GM12878 (cell line): ENCODE data around the gene ARHGAP26. TPM values are rescaled to one million over a fixed set of nuclear protein-coding genes. Genes with fewer than 3 reads are reported as not detected.

Experiments
- ATAC-seq: fragments of 200-7000 bp; cut with Tn5 transposase; 3 replicates; pipeline ENCODE4 v1.9.1; 2020; ENCODE audit warnings: mild to moderate bottlenecking, moderate library complexity
- BruUV-seq: library from RNA; stranded (reverse); fragments of 400-500 nt; replicated peaks from 2 replicates; lab custom pipeline; 2021; lab: Mats Ljungman, UMichigan
- CTCF ChIA-PET: fragments of 300-600 bp; sonication (Branson Sonifier 250); formaldehyde crosslinking; extraction: SDS; loops from one replicate; lab custom pipeline; 2021; ENCODE audit warnings: inconsistent platforms; lab: Yijun Ruan, JAX
- POLR2A ChIA-PET: fragments of 350-600 bp; formaldehyde crosslinking; extraction: SDS; loops from one replicate; lab custom pipeline; 2021; ENCODE audit warnings: inconsistent platforms; lab: Charles Lee
- RAD21 ChIA-PET: fragments of 300-600 bp; sonication (Branson Sonifier 250); formaldehyde crosslinking; loops from one replicate; lab custom pipeline; 2023; ENCODE audit warnings: antibody characterized with exemption; ENCODE audit not compliant: unreplicated experiment; lab: Charles Lee
- SMC1A ChIA-PET: fragments of 300-600 bp; sonication (Branson Sonifier 250); formaldehyde crosslinking; loops from one replicate; lab custom pipeline; 2023; ENCODE audit not compliant: unreplicated experiment, uncharacterized antibody; lab: Charles Lee
- DNase-seq: peaks from one replicate; pipeline ENCODE4 v3.0.0-alpha.2; 2011; ENCODE audit warnings: low read depth, low spot score
- FAIRE-seq: peaks from 3 replicates; lab custom pipeline; 2011; peaks lifted over from hg19 to GRCh38; lab: Jason Lieb, UNC
- H2AFZ ChIP-seq: 2 replicates; pipeline ENCODE4 v1.6.0; 2011; ENCODE audit warnings: low read depth, low read length, control low read depth; ENCODE audit not compliant: control insufficient read depth
- H3K27ac ChIP-seq: 2 replicates; pipeline ENCODE4 v1.5.1; 2011; ENCODE audit warnings: control low read depth; ENCODE audit not compliant: control insufficient read depth, insufficient read depth
- H3K27me3 ChIP-seq, 2 experiments: replicated peaks in 1 of 2; 2 replicates each; pipeline versions ENCODE4 v1.6.0 to v1.6.1; 2011; ENCODE audit warnings: low read length in 1 of 2; ENCODE audit not compliant: control insufficient read depth in 2 of 2, insufficient read depth in 2 of 2
- H3K36me3 ChIP-seq, 2 experiments: 2 replicates each; pipeline ENCODE4 v1.5.1; 2011; ENCODE audit warnings: low read length in 1 of 2; ENCODE audit not compliant: control insufficient read depth in 2 of 2, insufficient read depth in 2 of 2
- H3K4me1 ChIP-seq: 2 replicates; pipeline ENCODE4 v1.6.1; 2011; ENCODE audit warnings: mild to moderate bottlenecking, low read length, moderate library complexity, mixed read lengths; ENCODE audit not compliant: control insufficient read depth, insufficient read depth
- H3K4me2 ChIP-seq: 2 replicates; pipeline ENCODE4 v1.6.0; 2011; ENCODE audit warnings: control low read depth; ENCODE audit not compliant: control insufficient read depth, insufficient read depth
- H3K4me3 ChIP-seq: fragments of 200-600 bp; sonication (generic); 2 replicates; pipeline ENCODE4 v1.5.1; 2016
- H3K79me2 ChIP-seq: 2 replicates; pipeline ENCODE4 v1.6.0; 2011; ENCODE audit warnings: low read length; ENCODE audit not compliant: control insufficient read depth, insufficient read depth
- H3K9ac ChIP-seq: 2 replicates; pipeline ENCODE4 v1.8.0; 2011; ENCODE audit warnings: low read length, control low read depth, mixed read lengths; ENCODE audit not compliant: control insufficient read depth, insufficient read depth
- H3K9me3 ChIP-seq: replicated peaks from 3 replicates; pipeline ENCODE4 v1.5.1; 2011; ENCODE audit warnings: mild to moderate bottlenecking, low read length; ENCODE audit not compliant: control insufficient read depth, insufficient read depth
- H4K20me1 ChIP-seq: 2 replicates; pipeline ENCODE4 v1.6.0; 2011; ENCODE audit not compliant: control insufficient read depth, insufficient read depth
- BCL11A ChIP-seq: IDR thresholded peaks from 2 replicates; pipeline ENCODE4 v1.6.1; 2011; ENCODE audit warnings: low read depth, low read length
- CBX5 ChIP-seq: sonication (generic); IDR thresholded peaks from 2 replicates; pipeline ENCODE4 v1.6.1; 2016; ENCODE audit warnings: low read depth, moderate library complexity, mild to moderate bottlenecking, inconsistent platforms
- CEBPB ChIP-seq, 2 experiments: fragments of 150-350 bp in 1 of 2; IDR thresholded peaks; 2 replicates each; pipeline ENCODE4 v1.6.1; 2012 to 2014; ENCODE audit warnings: low read depth in 2 of 2, low read length in 2 of 2, borderline replicate concordance in 1 of 2, inconsistent platforms in 1 of 2
- EED ChIP-seq: sonication (generic); IDR thresholded peaks from 2 replicates; pipeline ENCODE4 v1.6.1; 2016; ENCODE audit warnings: antibody characterized with exemption, low read depth
- EGR1 ChIP-seq, 2 experiments: IDR thresholded peaks; 1 replicate in 1 of 2; 2 replicates in 1 of 2; pipeline ENCODE4 v1.6.1; 2011 to 2012; ENCODE audit warnings: low read depth in 2 of 2, low read length in 2 of 2, borderline replicate concordance in 1 of 2, mild to moderate bottlenecking in 1 of 2, moderate library complexity in 1 of 2
- ESRRA ChIP-seq: IDR thresholded peaks from 2 replicates; pipeline ENCODE4 v1.6.1; 2012; ENCODE audit warnings: mild to moderate bottlenecking, low read length, improper control_type of control experiment
- FOXM1 ChIP-seq: IDR thresholded peaks from 2 replicates; pipeline ENCODE4 v1.6.1; 2012; ENCODE audit warnings: low read depth, mild to moderate bottlenecking, inconsistent platforms, low read length, moderate library complexity
- KLF5 ChIP-seq: fragments of 450-650 bp; IDR thresholded peaks from 2 replicates; pipeline ENCODE4 v1.6.1; 2014; ENCODE audit warnings: mild to moderate bottlenecking; ENCODE audit not compliant: partially characterized antibody
- MAX ChIP-seq: IDR thresholded peaks from 2 replicates; pipeline ENCODE4 v1.6.1; 2012; ENCODE audit warnings: low read depth, low read length, improper control_type of control experiment
- PML ChIP-seq: IDR thresholded peaks from 2 replicates; pipeline ENCODE4 v1.6.1; 2012; ENCODE audit warnings: low read length, inconsistent platforms
- POU2F2 ChIP-seq: IDR thresholded peaks from 3 replicates; pipeline ENCODE4 v1.6.1; 2011; ENCODE audit warnings: low read depth, mild to moderate bottlenecking, low read length, borderline replicate concordance
- RB1 ChIP-seq: fragments of 450-650 bp; formaldehyde crosslinking; IDR thresholded peaks from 2 replicates; pipeline ENCODE4 v1.6.1; 2017; ENCODE audit warnings: mild to moderate bottlenecking, borderline replicate concordance
- RUNX3 ChIP-seq: IDR thresholded peaks from 2 replicates; pipeline ENCODE4 v1.6.1; 2012; ENCODE audit warnings: low read length, inconsistent platforms
- SIN3A ChIP-seq: IDR thresholded peaks from 2 replicates; pipeline ENCODE4 v1.6.1; 2012; ENCODE audit warnings: low read depth, low read length, improper control_type of control experiment
- SMC3 ChIP-seq: IDR thresholded peaks from 2 replicates; pipeline ENCODE4 v1.6.1; 2011; ENCODE audit warnings: low read length, improper control_type of control experiment, borderline replicate concordance
- STAT3 ChIP-seq: IDR thresholded peaks from 2 replicates; pipeline ENCODE4 v1.6.1; 2011; ENCODE audit warnings: low read depth, low read length, improper control_type of control experiment
- YY1 ChIP-seq: IDR thresholded peaks from 2 replicates; pipeline ENCODE4 v1.6.1; 2011; ENCODE audit warnings: low read depth, mild to moderate bottlenecking, low read length
- WGBS: methylation state at CpG from one replicate; pipeline ENCODE4 v1.1.6; 2016; ENCODE audit warnings: low lambda C conversion rate; ENCODE audit not compliant: insufficient replicate concordance, insufficient coverage; ENCODE audit errors: missing lambda C conversion rate; 5-methylcytosine and 5-hydroxymethylcytosine counted together
- in situ Hi-C: fragments of 300-500 bp; cut with MboI; formaldehyde crosslinking; loops from 9 replicates; pipeline ENCODE4 v1.14.3; 2018; ENCODE audit warnings: mixed read lengths
- intact Hi-C: fragments of 100-400 bp; cut with micrococcal nuclease; formaldehyde crosslinking; loops from one replicate; pipeline ENCODE4 v1.14.2; 2022; ENCODE audit not compliant: unreplicated experiment
- polyA plus RNA-seq, 11 experiments: library from polyadenylated mRNA; depleted of rRNA in 4 of 11; unstranded in 6 of 11; stranded (reverse) in 5 of 11; fragments of >200 nt; fragmentation: Nextera tagmentation in 4 of 11; fragmentation: Illumina TruSeq in 1 of 11; extraction: Ambion mirVana in 4 of 11; extraction: Trizol in 1 of 11; gene quantifications; 1 replicate in 1 of 11; 2 replicates in 10 of 11; pipeline versions ENCODE4 v1.2.1 to v1.2.3, GENCODE V29; 2011 to 2016; ENCODE audit warnings: inconsistent platforms in 2 of 11, missing spikeins in 2 of 11, low read depth in 1 of 11
- total RNA-seq, 4 experiments: library from RNA; depleted of rRNA in 3 of 4; stranded (reverse); fragments of >200 nt in 3 of 4; fragmentation: Illumina TruSeq in 1 of 4; extraction: Trizol in 1 of 4; gene quantifications; 2 replicates each; pipeline versions ENCODE4 v1.2.1 to v1.2.3, GENCODE V29; 2013 to 2021
- TF ChIP-seq, protein P1 (sequence below): fragments of 150-350 bp; IDR thresholded peaks from 2 replicates; pipeline ENCODE4 v1.6.1; 2016; ENCODE audit warnings: low read depth, low read length
- TF ChIP-seq, protein P2 (sequence below): fragments of 450-650 bp; IDR thresholded peaks from 2 replicates; pipeline ENCODE4 v1.6.1; 2016; ENCODE audit warnings: mild to moderate bottlenecking

Gene ARHGAP26
- total and polyA plus RNA-seq, 10 of the 15 experiments (the other 5 are each of a cell fraction or from before 2014, with no cell fraction given): 9.4 to 41.5 (median 19.3) TPM

DNA sequence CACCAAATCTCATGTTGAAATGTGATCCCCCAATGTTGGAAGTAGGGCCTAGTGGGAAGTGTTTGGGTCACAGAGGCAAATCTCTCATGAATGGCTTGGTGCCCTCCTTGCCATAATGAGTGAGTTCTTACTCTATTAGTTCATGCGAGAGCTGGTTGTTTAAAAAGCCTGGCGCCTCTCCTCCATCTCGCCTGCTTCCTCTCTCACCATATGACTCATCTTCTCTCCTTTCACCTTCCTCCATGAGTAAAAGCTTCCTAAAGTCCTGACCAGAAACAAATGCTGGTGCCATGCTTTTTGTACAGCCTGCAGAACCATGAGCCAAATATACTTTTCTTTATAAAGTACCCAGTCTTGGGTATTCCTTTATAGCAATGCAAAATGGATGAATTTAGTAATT, 20.9 kb upstream of the ARHGAP26 start:
- H3K79me2 ChIP-seq: no peaks in the 10 kb centered on the region
- H2AFZ ChIP-seq: no peak overlapping the region
- H3K27me3 ChIP-seq: no peaks in the 10 kb centered on the region; a peak in 2 of 4 replicates
- BruUV-seq: no TSS peak
- no peak overlapping the region for H3K27ac ChIP-seq
- no peaks in the 10 kb centered on the region for H3K4me1 ChIP-seq
- DNase-seq (no peak), FAIRE-seq (no peak), ATAC-seq (no peak)
- H3K4me3 ChIP-seq: no peak overlapping the region
- intact Hi-C loops: no loop called here
- 65% methylated on average over 3 of the region's 3 CpGs for WGBS
- no peaks in the 10 kb centered on the region for H3K36me3 ChIP-seq
- RAD21 ChIA-PET: interaction anchor here (1.0 to 4.0 kb wide), 12 partner anchors 32 to 172 kb away, joined by 3 to 31 read pairs (median 8); no protein-coding TSS in a partner anchor
- SMC1A ChIA-PET: interaction anchor here (0.6 to 5.0 kb wide), 10 partner anchors 11 to 247 kb away, joined by 3 to 50 read pairs (median 5); no protein-coding TSS in a partner anchor
- TF ChIP-seq RUNX3 (no peak), POU2F2 (no peak), STAT3 (no peak), PML (no peak), CBX5 (no peak), RB1 (no peak), FOXM1 (no peak), EGR1 (IDR thresholded peaks at IDR 0.05; ENCODE audit: borderline replicate concordance in 1 of 2, low read depth in 2 of 2, low read length in 2 of 2) (no peak), SIN3A (no peak), MAX (no peak), EED (no peak), CEBPB (IDR thresholded peaks at IDR 0.05; ENCODE audit: borderline replicate concordance in 1 of 2, low read depth in 2 of 2, low read length in 2 of 2) (no peak), BCL11A (no peak), SMC3 (no peak), ESRRA (no peak), KLF5 (no peak), YY1 (no peak)
- TF ChIP-seq, protein P1, sequence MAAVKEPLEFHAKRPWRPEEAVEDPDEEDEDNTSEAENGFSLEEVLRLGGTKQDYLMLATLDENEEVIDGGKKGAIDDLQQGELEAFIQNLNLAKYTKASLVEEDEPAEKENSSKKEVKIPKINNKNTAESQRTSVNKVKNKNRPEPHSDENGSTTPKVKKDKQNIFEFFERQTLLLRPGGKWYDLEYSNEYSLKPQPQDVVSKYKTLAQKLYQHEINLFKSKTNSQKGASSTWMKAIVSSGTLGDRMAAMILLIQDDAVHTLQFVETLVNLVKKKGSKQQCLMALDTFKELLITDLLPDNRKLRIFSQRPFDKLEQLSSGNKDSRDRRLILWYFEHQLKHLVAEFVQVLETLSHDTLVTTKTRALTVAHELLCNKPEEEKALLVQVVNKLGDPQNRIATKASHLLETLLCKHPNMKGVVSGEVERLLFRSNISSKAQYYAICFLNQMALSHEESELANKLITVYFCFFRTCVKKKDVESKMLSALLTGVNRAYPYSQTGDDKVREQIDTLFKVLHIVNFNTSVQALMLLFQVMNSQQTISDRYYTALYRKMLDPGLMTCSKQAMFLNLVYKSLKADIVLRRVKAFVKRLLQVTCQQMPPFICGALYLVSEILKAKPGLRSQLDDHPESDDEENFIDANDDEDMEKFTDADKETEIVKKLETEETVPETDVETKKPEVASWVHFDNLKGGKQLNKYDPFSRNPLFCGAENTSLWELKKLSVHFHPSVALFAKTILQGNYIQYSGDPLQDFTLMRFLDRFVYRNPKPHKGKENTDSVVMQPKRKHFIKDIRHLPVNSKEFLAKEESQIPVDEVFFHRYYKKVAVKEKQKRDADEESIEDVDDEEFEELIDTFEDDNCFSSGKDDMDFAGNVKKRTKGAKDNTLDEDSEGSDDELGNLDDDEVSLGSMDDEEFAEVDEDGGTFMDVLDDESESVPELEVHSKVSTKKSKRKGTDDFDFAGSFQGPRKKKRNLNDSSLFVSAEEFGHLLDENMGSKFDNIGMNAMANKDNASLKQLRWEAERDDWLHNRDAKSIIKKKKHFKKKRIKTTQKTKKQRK: no peak
- TF ChIP-seq, protein P2, sequence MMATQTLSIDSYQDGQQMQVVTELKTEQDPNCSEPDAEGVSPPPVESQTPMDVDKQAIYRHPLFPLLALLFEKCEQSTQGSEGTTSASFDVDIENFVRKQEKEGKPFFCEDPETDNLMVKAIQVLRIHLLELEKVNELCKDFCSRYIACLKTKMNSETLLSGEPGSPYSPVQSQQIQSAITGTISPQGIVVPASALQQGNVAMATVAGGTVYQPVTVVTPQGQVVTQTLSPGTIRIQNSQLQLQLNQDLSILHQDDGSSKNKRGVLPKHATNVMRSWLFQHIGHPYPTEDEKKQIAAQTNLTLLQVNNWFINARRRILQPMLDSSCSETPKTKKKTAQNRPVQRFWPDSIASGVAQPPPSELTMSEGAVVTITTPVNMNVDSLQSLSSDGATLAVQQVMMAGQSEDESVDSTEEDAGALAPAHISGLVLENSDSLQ: no peak
- POLR2A ChIA-PET: no interaction called here
- H4K20me1 ChIP-seq: no peaks in the 10 kb centered on the region
- no peak overlapping the region for H3K9ac ChIP-seq
- CTCF ChIA-PET: interaction anchor here (0.6 to 7.5 kb wide), 12 partner anchors 9 to 540 kb away, joined by 3 to 144 read pairs (median 21); partner anchors contain the start of gene ARHGAP26
- H3K4me2 ChIP-seq: no peak overlapping the region
- no peaks in the 10 kb centered on the region for H3K9me3 ChIP-seq
- in situ Hi-C loops: no loop called here
